Eye (tissue), 1 donor: ENCODE measurements around the gene WDR91.

Experiments
- DNase-seq: peaks from one replicate; pipeline ENCODE4 v3.0.0-alpha.2; 2015

The WDR91 gene

DNA sequence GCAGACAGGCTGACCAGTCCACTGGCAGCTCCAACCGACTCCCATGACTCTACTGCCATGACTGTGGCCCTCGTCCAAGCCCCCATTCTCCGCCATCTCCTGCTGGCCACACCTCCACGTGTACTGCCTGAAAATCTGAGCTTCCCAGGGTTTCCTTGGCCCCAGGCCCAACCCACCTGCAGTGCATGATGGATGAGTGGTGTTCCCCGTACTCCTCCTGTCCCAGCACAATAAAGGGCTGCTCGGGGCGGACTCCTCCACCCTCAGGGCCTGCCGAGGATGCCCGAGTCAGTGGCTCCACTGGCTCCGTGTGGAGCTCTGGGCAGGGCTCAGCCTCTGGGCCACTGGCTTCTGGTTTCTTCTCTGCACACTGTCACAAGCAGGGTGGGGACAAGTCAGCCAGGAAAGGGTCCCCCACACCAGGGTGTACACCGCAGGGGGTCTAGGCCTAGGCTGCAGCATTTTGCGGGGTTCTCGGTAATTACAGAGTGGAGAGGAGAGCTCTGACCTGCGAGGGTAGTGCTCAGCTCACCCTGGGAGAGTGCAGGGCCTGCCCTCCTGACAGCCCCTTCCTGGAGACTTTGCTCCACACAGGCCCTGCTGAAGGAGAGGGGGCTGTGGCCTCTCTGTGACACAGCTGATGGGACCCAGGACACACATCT lies 15.2 kb downstream of the WDR91 start:
- DNase-seq, result no peak

DNA sequence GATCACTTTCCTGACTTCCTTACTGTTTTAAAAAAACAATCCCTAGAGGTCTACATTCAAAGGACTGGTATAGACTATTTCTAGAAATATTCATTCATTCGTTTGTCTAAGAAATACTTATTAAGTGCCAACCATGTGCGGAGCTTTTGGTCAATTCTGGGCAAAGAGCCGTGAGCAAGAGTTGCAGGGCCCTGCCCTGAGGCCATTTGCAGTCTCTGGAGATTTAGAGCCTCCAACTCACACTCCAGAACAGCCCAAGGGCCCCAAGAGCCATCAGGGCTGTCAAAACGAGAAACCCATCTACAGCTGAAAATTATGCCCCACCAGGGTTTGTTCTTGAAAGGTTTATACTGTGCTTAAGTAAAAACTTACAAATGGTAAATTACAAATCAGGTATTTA lies 16.2 kb downstream of the WDR91 start:
- DNase-seq, result peak; percentile 56

DNA sequence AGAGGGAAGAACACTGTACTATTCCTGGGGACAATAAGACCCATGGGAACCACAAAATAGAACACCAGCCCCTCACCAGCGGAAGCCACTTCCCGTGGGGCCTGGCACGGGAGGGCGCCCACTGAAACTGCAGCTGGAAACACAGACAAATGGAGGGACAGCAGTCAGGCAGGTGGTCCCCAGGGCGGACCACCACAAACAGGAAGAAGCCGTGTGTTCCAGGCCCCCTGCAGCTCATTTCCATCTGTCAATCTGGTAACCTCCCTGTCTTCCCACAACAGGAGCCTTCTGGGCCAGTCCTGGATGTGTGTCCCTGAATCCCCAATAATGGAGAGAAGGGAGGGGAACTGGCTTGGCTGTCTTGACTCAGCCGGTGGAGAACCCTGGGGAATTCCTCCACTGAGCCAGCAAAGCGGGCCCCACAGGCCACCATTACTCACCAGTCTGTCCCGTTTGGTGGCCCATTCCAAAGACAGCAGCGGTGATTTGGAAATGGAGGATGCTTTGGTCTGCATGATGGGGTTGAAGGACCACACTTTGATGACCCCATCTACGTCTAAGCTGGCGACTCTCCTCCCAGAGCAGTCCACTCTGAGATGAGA lies 16.7 kb downstream of the WDR91 start:
- no peak for DNase-seq

DNA sequence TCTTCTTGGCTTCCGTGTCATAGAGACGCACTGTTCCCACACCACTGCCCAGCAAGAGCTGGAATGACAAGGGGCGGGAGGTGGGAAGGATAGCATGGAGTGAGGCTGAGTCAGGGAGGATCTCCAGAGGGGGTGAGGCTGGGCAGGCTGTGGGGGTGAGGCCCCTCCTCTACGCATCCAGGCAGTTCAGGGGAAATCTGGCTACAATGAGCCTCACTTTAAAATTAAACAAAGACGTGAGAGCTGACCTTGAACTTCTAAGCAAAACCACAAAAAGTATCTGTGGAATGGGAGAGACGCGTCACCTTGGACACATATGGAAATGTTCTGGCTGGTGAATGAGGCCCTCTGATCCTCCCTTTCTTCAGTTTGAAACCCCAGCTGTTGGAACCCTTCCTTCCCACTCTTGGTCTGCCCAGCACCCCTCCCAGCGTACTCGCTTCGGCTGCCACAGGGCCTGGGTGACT lies 17.7 kb downstream of the WDR91 start:
- DNase-seq, result no peak

DNA sequence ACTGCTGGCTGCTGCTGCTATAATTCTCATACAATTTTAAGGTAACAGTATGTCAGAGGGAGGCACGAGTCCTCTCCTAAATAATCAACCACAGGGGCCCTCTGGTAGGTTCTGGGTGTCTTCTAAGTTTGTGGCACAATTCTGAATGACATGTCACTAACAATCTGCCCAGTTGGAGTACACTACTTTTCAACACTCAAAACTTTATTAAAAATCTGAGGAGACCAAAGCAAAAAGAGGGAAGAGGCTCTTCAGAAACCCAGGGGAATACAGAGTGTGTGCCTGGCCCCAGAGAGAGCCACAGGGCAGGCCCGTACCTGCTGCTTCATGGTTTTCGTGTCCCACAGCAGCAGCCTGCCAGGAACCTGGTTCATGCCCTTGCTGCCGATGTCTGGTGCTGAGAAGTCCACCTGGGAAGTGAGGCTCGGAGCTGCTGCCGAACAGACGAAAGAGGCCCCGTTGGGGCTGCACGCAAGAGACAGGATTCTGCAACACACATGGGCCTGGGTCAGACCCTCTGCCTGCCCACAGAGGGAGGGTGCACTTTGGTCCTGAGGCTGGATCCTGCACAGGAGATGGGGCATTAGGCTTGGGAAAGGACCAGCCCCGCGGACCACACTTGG lies 18.3 kb downstream of the WDR91 start:
- DNase-seq, result no peak

DNA sequence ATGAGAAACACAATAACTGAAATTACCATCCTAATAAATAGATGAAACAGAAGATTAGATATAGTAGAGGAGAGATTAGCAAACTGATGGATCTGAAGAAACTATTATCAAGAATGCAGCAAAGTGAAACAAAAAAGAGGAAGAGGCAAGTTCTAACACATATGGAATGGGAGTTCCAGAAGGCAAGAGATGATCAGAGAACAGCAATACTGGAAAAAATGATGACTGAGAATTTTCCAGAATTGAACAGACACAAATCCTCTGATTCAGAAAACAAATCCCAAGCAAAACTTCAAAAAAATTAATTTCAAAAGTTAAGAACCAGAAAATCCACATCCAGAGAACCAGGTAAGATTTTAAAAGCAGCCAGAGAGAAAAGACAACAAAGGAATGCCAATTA lies 20.6 kb downstream of the WDR91 start:
- no peak for DNase-seq

DNA sequence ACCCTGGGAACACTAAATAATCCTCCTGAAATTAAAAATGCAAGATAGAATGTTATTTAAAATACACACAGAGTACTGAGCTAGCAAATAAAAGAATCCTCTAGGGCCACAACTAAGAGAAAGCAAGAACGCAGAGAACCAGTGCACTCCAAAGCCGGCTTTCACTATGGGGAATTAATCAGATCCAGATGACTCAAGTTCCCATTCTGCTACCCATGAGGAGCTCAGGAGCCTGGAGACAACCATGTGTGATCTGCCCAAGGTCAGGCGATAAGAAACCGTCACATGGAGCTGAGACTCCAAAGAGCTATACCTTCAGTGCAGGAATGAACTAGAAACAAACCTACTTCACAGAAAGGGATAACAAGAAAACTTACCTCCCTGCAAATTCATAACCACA lies 21.4 kb downstream of the WDR91 start:
- DNase-seq, result no peak

DNA sequence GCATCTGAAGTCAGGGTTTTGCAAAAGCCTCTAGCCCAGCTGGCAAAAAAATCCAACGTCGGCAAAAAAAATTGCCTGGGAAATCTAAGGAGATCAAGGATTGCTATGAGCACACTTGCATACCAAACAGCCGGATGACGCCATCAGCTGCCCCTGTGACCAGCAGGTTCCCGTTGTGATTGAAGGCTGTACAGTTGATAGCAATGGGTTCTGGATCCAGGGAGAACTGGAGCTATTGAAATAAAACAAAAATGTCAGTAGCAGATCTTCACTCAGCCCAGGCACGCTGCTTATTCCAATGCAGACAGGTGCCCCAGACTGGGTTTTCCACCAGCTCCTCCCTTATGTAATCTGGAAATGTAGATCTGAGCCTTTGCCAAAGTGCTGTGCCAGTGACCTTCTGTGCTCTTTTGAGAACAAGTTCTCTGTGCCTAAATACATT lies 22.1 kb downstream of the WDR91 start:
- no peak for DNase-seq

DNA sequence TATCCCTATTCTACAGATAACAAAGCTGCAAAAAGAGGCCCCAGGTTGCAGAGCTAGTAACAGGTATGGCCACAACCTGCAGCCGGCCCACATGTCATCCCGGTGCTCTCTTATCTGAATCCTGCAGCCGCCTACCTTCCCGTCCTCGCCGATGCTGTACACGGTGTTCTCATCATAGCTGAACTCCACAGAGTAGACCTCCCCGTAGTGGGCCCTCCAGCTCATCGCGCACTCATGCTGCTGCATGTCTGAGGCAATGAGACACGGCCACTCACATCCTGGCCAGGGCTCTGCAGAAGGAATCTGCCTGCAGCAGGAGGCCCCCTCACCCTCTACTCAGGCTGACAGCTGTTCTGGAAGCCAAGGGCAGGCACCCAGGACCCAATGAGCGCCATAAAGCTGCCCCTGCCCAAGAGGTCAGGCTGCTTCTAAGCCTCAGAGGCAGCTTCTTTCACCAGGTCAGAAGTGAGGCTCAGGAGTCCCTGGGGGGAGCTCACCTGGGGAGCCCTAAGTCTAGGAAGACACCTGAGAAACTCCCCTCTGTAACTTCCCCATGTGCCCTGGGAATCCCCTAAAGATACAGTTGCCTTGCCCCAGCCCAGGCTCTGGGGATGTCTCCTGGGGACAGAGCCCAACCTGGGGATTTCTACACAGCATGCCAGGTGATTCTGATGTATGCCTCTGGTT lies 22.9 kb downstream of the WDR91 start:
- DNase-seq, result no peak

DNA sequence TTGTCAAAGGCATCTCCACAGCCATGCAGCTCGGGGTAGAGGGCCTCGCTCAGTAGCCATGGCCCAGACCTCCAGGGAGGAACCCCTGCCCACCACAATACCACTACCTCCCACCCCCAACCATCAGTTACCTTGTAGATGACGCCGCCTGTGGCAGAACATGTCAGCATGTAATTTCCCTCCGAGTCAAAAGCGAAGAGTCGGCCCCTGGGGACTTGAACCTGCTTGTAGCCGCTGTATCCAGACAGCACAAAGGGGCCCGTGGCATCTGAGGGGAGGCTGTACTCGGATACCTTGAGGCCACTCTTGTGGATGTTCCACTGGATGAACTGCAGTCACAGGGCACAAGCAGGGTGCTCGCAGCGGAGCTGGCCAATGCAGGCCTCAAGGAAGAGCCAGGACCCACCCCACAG lies 24.5 kb downstream of the WDR91 start:
- DNase-seq, result no peak

DNA sequence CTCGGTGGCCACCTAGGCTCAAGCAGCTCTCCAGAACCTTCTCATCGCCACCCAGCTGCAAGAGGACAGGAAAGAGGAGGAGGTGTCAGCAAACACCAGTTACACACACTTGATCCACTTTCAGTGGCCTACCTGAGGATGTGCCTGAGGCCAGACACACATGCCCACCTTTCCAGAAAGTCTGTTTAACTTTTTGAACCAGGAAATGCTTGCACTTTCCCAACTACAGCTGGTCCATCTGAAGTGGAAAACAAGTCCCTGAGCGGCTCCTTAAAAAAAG lies 25.1 kb downstream of the WDR91 start:
- no peak for DNase-seq

DNA sequence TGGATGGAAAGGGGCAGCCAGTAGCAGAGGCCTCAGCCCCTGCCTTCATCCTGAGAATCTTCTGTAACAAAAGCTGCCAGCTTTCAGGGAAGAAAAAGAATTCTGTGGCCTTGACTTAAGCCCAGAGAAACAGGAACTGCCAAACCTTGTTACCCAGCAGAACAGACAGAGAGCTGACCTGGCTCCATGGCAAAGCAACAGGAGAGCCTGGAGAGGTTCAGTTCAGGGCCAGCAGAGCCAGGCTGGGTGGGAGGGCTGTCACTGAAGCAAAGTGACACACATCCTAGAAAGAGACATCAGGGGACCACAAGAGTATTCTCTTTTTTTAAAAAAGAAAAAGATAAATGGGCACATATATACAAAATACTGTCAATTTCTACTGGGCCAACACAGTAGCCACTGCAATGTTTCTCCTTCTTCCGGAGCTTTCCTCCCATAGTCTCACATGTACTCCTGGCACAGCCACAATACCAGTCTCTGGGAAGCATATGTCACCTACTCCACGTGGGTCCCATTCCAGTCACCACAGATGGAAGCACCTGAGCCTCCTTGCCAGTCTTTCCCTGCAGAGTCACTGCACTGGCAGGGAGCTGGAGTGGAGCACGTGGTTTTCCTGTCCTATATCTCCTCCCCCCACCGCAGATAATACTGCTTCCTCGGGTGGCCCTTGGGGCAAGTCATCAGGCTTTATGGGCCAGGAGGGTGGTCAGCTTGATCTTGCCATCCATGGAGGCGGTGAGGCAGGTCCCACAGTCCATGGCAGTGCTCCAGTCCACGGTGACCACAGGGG lies 25.7 kb downstream of the WDR91 start:
- no peak for DNase-seq

DNA sequence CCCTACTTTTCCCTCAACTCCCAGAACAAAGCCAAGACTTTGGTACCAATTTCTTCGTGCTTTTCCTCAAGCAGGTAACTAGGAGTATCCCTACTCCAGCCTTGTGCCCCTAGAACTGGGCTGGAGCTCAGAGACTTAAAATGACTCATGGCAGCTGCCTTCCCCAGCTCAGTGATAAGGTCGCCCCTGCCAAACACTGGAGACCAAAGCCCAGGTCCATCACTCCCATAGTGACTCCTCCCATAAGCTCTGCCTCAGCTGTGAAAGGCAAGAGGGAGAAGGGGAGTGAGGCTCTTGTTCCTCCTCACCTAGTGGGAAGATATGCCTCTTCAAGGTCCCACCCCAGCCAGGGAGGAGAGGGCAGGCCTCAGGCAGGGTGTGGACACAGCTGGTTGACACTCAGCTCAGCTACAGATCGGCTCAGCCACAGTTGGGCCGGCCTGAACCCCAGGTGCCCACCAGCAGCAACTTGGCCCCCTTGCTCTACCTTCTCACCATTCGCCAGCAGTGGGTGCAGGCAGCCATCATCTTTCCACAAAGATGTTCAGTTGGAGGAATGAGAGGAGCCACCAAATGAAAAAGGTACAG lies 27.0 kb downstream of the WDR91 start:
- DNase-seq, result no peak

DNA sequence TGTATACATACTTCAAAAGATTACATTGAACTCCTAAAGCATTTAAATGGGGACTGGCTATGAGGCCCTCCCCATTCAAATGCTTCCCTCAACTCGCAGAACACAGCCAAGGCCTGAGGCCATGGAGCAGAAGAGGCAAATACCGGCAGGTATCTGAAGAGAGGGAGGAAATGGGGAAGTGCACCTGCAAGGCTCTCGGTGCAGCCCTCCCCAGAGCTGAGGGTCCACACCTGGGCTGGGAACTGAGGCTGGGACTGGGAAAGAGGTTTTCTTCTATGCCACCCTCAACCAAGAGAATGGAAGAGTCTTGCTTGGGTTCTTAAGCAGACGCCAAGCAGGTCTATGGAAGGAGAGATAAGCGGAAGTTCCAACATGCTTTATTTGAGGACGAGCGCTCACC lies 27.8 kb downstream of the WDR91 start:
- DNase-seq, result no peak

DNA sequence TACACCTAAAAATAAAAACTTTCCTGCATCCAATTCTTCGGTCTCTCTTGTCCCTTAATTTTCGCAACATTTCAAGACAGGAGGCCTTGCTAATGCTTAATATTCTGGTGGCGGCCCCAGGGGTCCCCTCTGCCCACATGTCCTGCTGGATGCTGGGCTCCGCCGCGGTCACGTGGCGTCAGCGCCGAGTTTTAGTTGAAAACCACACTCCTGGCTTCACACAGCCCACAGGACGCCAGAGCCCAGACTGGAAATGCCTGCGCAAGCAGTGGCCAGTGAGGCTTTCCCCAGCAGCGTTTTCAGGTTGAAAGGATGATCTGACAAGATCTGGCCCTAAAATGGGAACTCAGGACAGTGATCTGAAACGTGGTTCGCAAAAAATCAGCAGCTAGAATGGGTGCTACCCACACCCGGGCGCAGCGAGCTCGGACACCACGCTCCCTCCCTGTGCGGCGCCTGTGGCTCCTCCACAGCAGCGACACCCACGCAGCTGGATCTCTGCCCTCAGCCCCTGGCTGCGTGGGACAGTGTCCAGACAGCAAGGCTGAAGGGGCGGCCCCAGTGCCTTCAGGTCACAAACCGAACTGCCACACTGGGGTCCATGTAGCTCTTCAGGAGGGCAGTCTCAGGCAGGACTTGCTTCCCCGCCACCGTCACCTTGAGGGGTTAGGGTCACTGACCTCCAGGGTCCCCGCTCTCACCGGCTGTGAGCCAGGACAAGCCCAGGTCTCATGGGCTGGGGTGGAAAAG lies 29.2 kb downstream of the WDR91 start:
- DNase-seq, result no peak

DNA sequence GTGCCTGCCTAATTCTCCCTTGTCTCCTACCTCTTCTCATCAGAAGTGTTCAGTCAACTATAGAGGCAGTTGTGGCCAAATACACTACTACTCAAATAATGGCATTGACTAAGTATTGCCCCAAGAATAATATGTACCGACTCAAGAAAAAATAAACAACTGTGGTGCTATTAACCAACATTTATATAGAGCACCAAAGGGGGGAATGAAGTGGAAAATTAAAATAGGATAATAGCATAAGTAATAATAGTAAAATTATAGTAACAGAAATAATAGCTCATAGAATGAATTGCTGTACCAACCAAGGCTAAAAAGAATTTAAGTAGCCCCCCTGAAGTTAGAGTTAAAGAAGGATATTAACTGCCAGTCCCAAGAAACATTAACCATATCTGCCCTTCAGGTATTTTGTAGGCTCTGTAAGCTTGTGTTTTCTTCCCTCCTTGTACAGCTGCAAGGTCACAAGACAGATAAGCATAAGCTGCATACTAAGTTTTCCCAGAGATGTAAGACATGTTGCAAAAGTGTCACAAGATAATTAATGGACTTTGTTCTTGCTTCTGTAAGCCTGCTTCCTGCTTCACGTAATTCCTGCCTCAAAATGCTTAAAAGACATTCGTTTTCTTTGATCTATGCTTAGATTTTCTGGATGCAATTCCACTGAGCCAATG lies 29.9 kb downstream of the WDR91 start:
- DNase-seq, result peak; percentile 4

DNA sequence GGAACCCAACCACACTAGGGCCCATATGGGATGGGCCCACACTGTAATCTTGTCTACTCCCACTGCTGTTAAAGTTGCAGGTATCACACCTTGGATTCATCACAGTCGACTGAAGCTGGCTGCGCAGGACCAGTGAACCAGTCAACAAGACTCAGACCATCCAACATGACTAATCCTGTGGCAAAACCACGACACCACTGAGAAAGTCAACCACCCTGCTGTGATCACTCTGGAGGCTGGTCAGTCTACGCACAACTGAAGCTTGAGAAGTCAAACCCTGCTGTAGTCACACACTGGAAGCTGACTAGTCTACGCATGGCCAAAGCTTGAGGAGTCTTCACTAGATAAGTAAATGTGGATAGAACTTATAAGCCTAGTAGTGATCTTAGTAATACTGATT lies 31.2 kb downstream of the WDR91 start:
- DNase-seq, result no peak

DNA sequence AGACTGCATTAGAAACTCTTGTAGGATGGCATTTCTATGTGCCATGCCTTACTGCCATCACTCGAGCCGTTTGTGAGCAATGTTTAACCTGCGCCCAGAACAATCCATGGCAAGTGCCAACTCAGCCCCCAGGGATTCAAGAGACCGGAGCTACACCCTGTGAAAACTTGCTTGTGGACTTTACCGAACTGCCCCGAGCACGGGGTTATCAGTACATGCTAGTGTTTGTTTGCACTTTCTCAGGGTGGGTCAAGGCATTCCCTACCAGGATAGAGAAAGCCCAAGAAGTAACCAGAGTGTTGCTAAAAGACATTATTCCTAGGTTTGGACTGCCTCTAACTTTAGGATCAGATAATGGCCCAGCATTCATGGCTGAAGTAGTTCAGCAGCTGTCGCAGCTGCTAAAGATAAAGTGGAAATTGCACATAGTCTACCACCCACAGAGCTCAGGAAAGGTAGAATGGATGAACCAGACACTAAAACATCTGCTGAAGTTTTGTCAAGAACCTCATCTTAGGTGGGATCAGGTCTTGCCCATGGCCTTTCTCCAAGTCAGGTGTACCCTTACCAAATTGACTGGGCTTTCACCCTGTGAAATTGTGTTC lies 31.9 kb downstream of the WDR91 start:
- no peak for DNase-seq

DNA sequence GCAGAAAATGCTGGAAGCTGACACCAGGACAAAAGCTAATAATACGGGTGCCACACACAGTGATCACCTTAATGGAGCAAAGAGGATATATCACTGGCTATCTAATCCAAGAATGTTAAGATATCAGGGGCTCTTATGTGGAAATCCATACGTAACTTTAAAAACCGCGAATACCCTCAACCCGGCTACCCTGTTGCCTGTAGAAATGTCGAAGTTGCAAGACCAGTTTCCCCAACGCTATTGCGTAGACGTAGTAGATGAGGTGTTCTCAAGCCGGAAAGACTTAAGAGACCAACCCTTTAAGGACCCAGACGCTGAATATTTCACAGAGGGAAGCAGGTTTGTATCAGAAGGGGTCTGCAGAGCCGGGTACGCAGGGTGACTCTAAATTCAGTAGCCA lies 33.0 kb downstream of the WDR91 start:
- DNase-seq, result no peak

DNA sequence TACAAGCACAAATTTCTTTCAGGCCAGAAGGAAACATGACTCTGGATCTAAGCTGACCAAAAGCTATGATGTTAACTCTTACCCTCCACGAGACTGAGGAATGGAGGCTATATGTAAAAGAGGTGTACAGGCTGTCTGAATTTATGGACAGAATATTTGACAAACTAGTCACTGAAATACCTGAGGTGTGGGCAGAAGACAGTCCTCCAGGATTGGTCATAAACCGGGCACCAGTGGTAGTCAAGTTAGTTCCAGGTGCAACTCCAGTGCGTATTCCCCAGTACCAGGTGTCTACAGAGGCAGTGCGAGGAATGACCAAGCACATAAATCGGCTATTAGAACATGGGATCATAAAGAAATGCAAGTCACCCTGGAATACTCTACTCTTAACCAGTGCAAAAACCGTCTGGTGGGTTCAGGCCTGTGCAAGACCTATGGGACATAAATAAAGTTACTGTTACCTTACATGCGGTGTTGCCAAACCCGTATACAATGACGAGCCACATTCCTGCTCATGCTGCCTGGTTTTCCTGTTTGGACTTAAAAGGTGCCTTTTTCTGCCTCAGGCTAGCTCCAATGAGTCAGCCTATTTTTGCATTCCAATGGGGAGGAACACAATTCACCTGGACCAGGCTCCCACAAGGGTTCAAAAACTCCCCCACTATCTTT lies 34.2 kb downstream of the WDR91 start:
- no peak for DNase-seq

DNA sequence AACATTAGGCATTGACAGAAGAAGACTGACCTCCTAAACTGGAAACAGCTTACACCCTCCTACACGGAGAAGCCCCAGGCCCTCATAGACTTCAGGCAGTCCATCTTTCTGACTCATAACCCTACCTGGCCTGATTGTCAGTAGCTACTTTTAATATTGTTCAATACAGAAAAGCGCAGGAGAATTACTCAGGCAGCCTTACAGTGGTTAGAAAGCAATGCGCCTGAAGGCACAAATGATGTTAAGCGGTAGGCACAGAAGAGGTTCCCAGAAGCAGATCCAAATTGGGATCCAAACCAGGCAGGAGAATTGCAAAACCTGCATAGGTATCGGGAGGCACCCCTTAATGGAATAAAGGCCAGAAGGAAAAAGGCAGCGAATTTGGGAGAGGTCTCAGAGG lies 35.4 kb downstream of the WDR91 start:
- no peak for DNase-seq
